Suppressor macrophage treated with lipopolysaccharide for 1 hour (primary cell): ENCODE data around the gene AK3.
A peak's percentile ranks its signal among the peaks of the same experiment; 100 is the strongest.
"Not testable (repeated sequence)": the region's sequence is repeated elsewhere in the genome, so short reads cannot be mapped to it uniquely, and the experiment has no call there.

Experiments used
- DNase-seq, 3 donors: peaks; one replicate each; pipeline ENCODE4 v3.0.0-alpha.2; 2020 to 2022

Gene AK3

GRCh38 chr9:4663956-4664355, 77.0 kb downstream of the AK3 start:
- peak; percentile 57 to 78 (median 72) for DNase-seq

GRCh38 chr9:4662989-4663792, 77.8 kb downstream of the AK3 start:
- DNase-seq: peak in 1 of 3 donors; percentile 7

GRCh38 chr9:4662108-4662988, 78.7 kb downstream of the AK3 start, which contains the start of gene PLPP6:
Gene PLPP6, plus strand, starts transcription at chr9:4662294. Its CDS starts 82 bp downstream, at chr9:4662376.
- DNase-seq: peak; percentile 76 to 89 (median 80)

GRCh38 chr9:4661611-4662010, 79.4 kb downstream of the AK3 start:
- no peak for DNase-seq

GRCh38 chr9:4661165-4661564, 79.8 kb downstream of the AK3 start:
- DNase-seq: no peak

- DNase-seq: not testable (repeated sequence)
Measured at GRCh38 chr9:4660665-4661064, 80.3 kb downstream of the AK3 start.
